HepG2 (cell line): Measurements from ENCODE around the gene USP7. TPM values are rescaled to one million over a fixed set of nuclear protein-coding genes. Genes with fewer than 3 reads are reported as not detected.

ENCODE experiments used
- AGO2 ChIP-seq: fragments of 200-400 bp; formaldehyde crosslinking; optimal IDR thresholded peaks from 2 replicates; pipeline ENCODE3; 2017; ENCODE audit warnings: mild to moderate bottlenecking, low read depth, low read length, moderate library complexity
- ATF1 ChIP-seq: IDR thresholded peaks from 2 replicates; pipeline ENCODE4 v1.6.1; 2016; ENCODE audit warnings: mild to moderate bottlenecking, control low read depth
- EHMT2 ChIP-seq: fragments of 200-600 bp; sonication (generic); IDR thresholded peaks from 2 replicates; pipeline ENCODE4 v1.7.0; 2017; ENCODE audit warnings: antibody characterized with exemption, low read depth, low read length, borderline replicate concordance
- FIP1L1 ChIP-seq: fragments of 200-400 bp; formaldehyde crosslinking; IDR thresholded peaks from 2 replicates; pipeline ENCODE4 v1.6.1; 2018; ENCODE audit warnings: low read depth, mild to moderate bottlenecking, low read length, moderate library complexity, borderline replicate concordance; ENCODE audit not compliant: insufficient read depth
- FOSL2 ChIP-seq: sonication (generic); formaldehyde crosslinking; IDR thresholded peaks from 2 replicates; pipeline ENCODE4 v1.4.0; 2020; ENCODE audit warnings: missing genetic modification reagents
- HES4 ChIP-seq: sonication (generic); formaldehyde crosslinking; IDR thresholded peaks from 2 replicates; pipeline ENCODE4 v1.9.0; 2021; ENCODE audit warnings: mild to moderate bottlenecking, missing genetic modification reagents, borderline replicate concordance
- IKZF4 ChIP-seq: sonication (generic); formaldehyde crosslinking; IDR thresholded peaks from 2 replicates; pipeline ENCODE4 v1.5.1; 2020; ENCODE audit warnings: borderline replicate concordance, mild to moderate bottlenecking, low read depth, missing genetic modification reagents; ENCODE audit errors: not compliant biosample characterization
- KDM2A ChIP-seq: sonication (generic); formaldehyde crosslinking; IDR thresholded peaks from 2 replicates; pipeline ENCODE4 v1.4.0; 2020; ENCODE audit warnings: low read depth, missing genetic modification reagents, borderline replicate concordance
- MXI1 ChIP-seq: IDR thresholded peaks from 3 replicates; pipeline ENCODE4 v1.6.1; 2012; ENCODE audit warnings: low read depth, low read length, inconsistent platforms, borderline replicate concordance
- PBX3 ChIP-seq: sonication (generic); formaldehyde crosslinking; IDR thresholded peaks from 2 replicates; pipeline ENCODE4 v1.8.1; 2023; ENCODE audit warnings: missing genetic modification reagents, inconsistent platforms, borderline replicate concordance
- SALL2 ChIP-seq: sonication (generic); formaldehyde crosslinking; IDR thresholded peaks from 2 replicates; pipeline ENCODE4 v1.8.1; 2023; ENCODE audit warnings: mild to moderate bottlenecking, missing genetic modification reagents, inconsistent platforms
- SOX13 ChIP-seq, 3 experiments: fragments of 450-650 bp in 1 of 3; sonication (generic) in 1 of 3; formaldehyde crosslinking in 1 of 3; IDR thresholded peaks in 2 of 3; conservative IDR thresholded peaks in 1 of 3; 2 replicates each; pipeline versions ENCODE4 v1.5.0 to v1.6.1; 2016 to 2020; ENCODE audit warnings: antibody characterized with exemption in 1 of 3, mild to moderate bottlenecking in 1 of 3, missing compliant biosample characterization in 1 of 3, missing genetic modification reagents in 1 of 3, moderate library complexity in 1 of 3
- SUZ12 ChIP-seq: fragments of 150-350 bp; IDR thresholded peaks from 2 replicates; pipeline ENCODE4 v1.6.1; 2014; ENCODE audit warnings: low read depth, low read length
- TBL1XR1 ChIP-seq: fragments of 150-350 bp; IDR thresholded peaks from 2 replicates; pipeline ENCODE4 v1.6.1; 2014; ENCODE audit warnings: borderline replicate concordance, low read length; ENCODE audit not compliant: partially characterized antibody
- TBX3 ChIP-seq: fragments of 450-650 bp; IDR thresholded peaks from 2 replicates; pipeline ENCODE4 v1.6.1; 2017; ENCODE audit warnings: antibody characterized with exemption, mild to moderate bottlenecking, inconsistent platforms, borderline replicate concordance
- TEAD2 ChIP-seq: sonication (generic); formaldehyde crosslinking; IDR thresholded peaks from 2 replicates; pipeline ENCODE4 v1.9.0; 2021; ENCODE audit warnings: missing genetic modification reagents
- ZBTB49 ChIP-seq: sonication (generic); formaldehyde crosslinking; IDR thresholded peaks from 2 replicates; pipeline ENCODE4 v1.4.0; 2020; ENCODE audit warnings: missing genetic modification reagents, borderline replicate concordance
- ZNF451 ChIP-seq: sonication (generic); formaldehyde crosslinking; IDR thresholded peaks from 2 replicates; pipeline ENCODE4 v1.5.0; 2020; ENCODE audit warnings: mild to moderate bottlenecking, missing genetic modification reagents
- ZNF567 ChIP-seq: sonication (generic); formaldehyde crosslinking; IDR thresholded peaks from 2 replicates; pipeline ENCODE4 v1.8.1; 2023; ENCODE audit warnings: mild to moderate bottlenecking, missing genetic modification reagents, borderline replicate concordance
- ZNF589 ChIP-seq: sonication (generic); formaldehyde crosslinking; conservative IDR thresholded peaks from 2 replicates; pipeline ENCODE4 v1.8.0; 2022; ENCODE audit warnings: mild to moderate bottlenecking, moderate library complexity, missing genetic modification reagents
- ZNF883 ChIP-seq: sonication (generic); formaldehyde crosslinking; IDR thresholded peaks from 2 replicates; pipeline ENCODE4 v1.5.1; 2020; ENCODE audit warnings: mild to moderate bottlenecking, missing genetic modification reagents; ENCODE audit errors: not compliant biosample characterization
- polyA plus RNA-seq, 8 experiments: library from polyadenylated mRNA; depleted of rRNA in 3 of 8; stranded (reverse) in 7 of 8; unstranded in 1 of 8; fragments of >200 nt; fragmentation: Illumina TruSeq in 4 of 8; extraction: Trizol in 4 of 8; gene quantifications; 2 replicates each; pipeline versions ENCODE4 v1.2.1 to v1.2.3, GENCODE V29; 2011 to 2016; ENCODE audit warnings: low read depth in 4 of 8, missing spikeins in 1 of 8, mixed read lengths in 1 of 8; ENCODE audit not compliant: insufficient read depth in 1 of 8
- total RNA-seq, 5 experiments: library from RNA; depleted of rRNA; stranded (reverse); fragments of >200 nt; fragmentation: Illumina TruSeq; extraction: Trizol; gene quantifications; 2 replicates each; pipeline ENCODE4 v1.2.3, GENCODE V29; 2016; ENCODE audit warnings: low read depth in 1 of 5
- TF ChIP-seq, protein P1 (sequence below): sonication (generic); formaldehyde crosslinking; IDR thresholded peaks from 2 replicates; pipeline ENCODE4 v1.5.0; 2020; ENCODE audit warnings: missing genetic modification reagents

USP7 gene
- total and polyA plus RNA-seq, 2 of the 13 experiments (the other 11 are each of a cell fraction or from before 2014, with no cell fraction given): 52.5 to 173 TPM

- TF ChIP-seq TBL1XR1 (peak; percentile 11), ZBTB49 (CRISPR knock-in tag) (peak; percentile 85; the same call in 1 of the 2 replicates), FIP1L1 (0 out of 2 replicates have a peak, but pooled peaks have one; percentile 53), PBX3 (CRISPR knock-in tag) (0 out of 2 replicates have a peak, but pooled peaks have one; percentile 60), AGO2 (peak; percentile 92), ZNF883 (CRISPR knock-in tag) (peak; percentile 52), KDM2A (peak; percentile 85), ATF1 (CRISPR knock-in tag) (no peak), IKZF4 (CRISPR knock-in tag) (peak; percentile 81), TBX3 (no peak), MXI1 (peak; percentile 50; the same call in 1 of the 3 replicates), ZNF589 (CRISPR knock-in tag) (no peak), TEAD2 (CRISPR knock-in tag) (no peak), SUZ12 (no peak), EHMT2 (no peak), FOSL2 (peak; percentile 73), ZNF567 (CRISPR knock-in tag) (peak; percentile 90; the same call in 1 of the 2 replicates), SOX13 (IDR thresholded peaks at IDR 0.05) (peak; percentile 62), SOX13 (CRISPR knock-in tag; conservative IDR thresholded peaks at IDR 0.05 in 1 of 2, IDR thresholded peaks at IDR 0.05 in 1 of 2) (peak; percentile 61 to 87; a peak in 2 of 4 replicates), SALL2 (no peak; the same call in 1 of the 2 replicates), ZNF451 (CRISPR knock-in tag) (peak; percentile 87; the same call in 1 of the 2 replicates), HES4 (no peak; the same call in 1 of the 2 replicates)
- TF ChIP-seq, protein P1, sequence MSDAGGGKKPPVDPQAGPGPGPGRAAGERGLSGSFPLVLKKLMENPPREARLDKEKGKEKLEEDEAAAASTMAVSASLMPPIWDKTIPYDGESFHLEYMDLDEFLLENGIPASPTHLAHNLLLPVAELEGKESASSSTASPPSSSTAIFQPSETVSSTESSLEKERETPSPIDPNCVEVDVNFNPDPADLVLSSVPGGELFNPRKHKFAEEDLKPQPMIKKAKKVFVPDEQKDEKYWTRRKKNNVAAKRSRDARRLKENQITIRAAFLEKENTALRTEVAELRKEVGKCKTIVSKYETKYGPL (CRISPR knock-in tag): no peak; the same call in 1 of the 2 replicates
Measured at GRCh38 chr16:8859913-8860881, 103.5 kb downstream of the USP7 start (continued).
